ENCODE results near the gene ZDHHC18. TPM values are rescaled to one million over a fixed set of nuclear protein-coding genes. Genes with fewer than 3 reads are reported as not detected.

Gene ZDHHC18, protein sequence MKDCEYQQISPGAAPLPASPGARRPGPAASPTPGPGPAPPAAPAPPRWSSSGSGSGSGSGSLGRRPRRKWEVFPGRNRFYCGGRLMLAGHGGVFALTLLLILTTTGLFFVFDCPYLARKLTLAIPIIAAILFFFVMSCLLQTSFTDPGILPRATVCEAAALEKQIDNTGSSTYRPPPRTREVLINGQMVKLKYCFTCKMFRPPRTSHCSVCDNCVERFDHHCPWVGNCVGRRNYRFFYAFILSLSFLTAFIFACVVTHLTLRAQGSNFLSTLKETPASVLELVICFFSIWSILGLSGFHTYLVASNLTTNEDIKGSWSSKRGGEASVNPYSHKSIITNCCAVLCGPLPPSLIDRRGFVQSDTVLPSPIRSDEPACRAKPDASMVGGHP
- total RNA-seq: 14.1 and 29.9 TPM in 2 replicates

GRCh38 chr1:26826261-26827105 lies at the start of gene ZDHHC18:
TSS of gene ZDHHC18 (plus strand) at chr1:26826688. CDS start at chr1:26826805, 117 bp downstream.

GRCh38 chr1:26787706-26788514 lies 38.6 kb upstream of the ZDHHC18 start, which contains the start of gene PIGV:
TSS of gene PIGV (plus strand) at chr1:26787950. CDS start at chr1:26790816, 2,866 bp downstream.

GRCh38 chr1:26862781-26863684 lies 36.5 kb downstream of the ZDHHC18 start, which contains the start of gene SFN:
TSS of gene SFN (plus strand) at chr1:26863149. CDS start at chr1:26863213, 64 bp downstream.

GRCh38 chr1:26889551-26890466 lies 63.3 kb downstream of the ZDHHC18 start, which contains the start of gene GPN2:
TSS of gene GPN2 (minus strand) at chr1:26890283. CDS start at chr1:26890096, 187 bp downstream.

DNA sequence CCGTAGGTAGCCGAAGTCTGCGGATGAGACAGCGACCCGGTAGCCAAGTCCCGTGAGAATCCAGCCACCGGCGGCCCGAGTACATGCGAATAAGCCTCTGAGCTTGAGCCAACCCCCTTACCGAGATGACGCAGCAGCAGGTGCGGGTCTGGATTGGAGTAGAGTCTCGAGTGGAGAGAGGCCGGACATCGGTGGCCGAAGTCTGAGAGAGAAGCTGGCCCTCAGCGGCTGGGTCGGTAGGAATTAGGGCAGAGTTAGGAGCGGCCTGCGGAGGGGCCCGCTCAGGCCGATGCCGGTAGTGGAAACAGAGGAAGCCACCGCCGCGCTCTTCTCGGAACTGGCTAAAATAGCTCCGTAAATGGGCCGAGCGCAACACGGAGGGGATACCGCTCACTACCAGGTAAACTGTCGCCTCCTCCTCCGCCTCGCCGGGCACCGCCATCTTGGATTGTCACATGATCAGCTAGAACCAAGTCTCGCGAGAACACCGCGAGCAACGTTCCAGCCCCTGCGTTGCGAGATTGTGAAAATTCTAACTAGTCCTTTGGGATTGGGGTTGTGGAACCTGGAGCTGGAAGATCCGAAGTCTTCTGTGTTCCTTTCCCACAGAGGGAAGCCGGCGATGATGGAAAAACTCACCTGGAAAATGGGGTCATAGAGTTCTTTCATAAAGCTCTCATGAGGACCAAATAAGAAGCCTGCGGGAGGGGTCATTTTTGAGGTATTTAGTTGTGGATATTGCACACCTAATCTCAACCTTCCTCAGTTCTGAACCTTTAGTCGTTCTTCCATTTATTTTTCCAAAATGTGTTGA lies 73.7 kb downstream of the ZDHHC18 start, which contains the start of gene GPATCH3:
GPATCH3 (minus strand) TSS at position 467 of the 814 bp plus-strand sequence; CDS start at position 442, 25 bp downstream.

Other genes with a start within 250 kb of the ZDHHC18 start
- 15.1 and 29.9 TPM in 2 replicates for gene ARID1A, start 130.7 kb upstream of the ZDHHC18 start, total RNA-seq
- 7.9 and 13.2 TPM in 2 replicates for gene PIGV, start 38.7 kb upstream of the ZDHHC18 start, total RNA-seq
- 1,524 and 1,633 TPM in 2 replicates for gene SFN, start 36.5 kb downstream of the ZDHHC18 start, total RNA-seq
- 10.6 and 11.1 TPM in 2 replicates for gene GPN2, start 63.6 kb downstream of the ZDHHC18 start, total RNA-seq
- 7.4 and 21.1 TPM in 2 replicates for gene GPATCH3, start 73.8 kb downstream of the ZDHHC18 start, total RNA-seq
- gene NR0B2, start 87.3 kb downstream of the ZDHHC18 start, total RNA-seq: not detected in 2 replicates
- 91.7 and 98.7 TPM in 2 replicates for gene NUDC, start 95.1 kb downstream of the ZDHHC18 start, total RNA-seq
- gene KDF1, start 133.8 kb downstream of the ZDHHC18 start, total RNA-seq: 27.2 and 28.5 TPM in 2 replicates
- 35.4 and 58.9 TPM in 2 replicates for gene TRNP1, start 167.0 kb downstream of the ZDHHC18 start, total RNA-seq
- gene TENT5B, start 186.2 kb downstream of the ZDHHC18 start, total RNA-seq: 69.3 and 80.0 TPM in 2 replicates

All from airway epithelial cell (primary cell).